Spleen (tissue), 7 donors: Measurements from ENCODE around the gene HPSE2.

Experiments used
- CTCF ChIP-seq, 11 experiments: fragments of 200-600 bp in 7 of 11; fragments of 450-650 bp in 4 of 11; sonication (generic) in 4 of 11; IDR thresholded peaks in 8 of 11; conservative IDR thresholded peaks in 3 of 11; 1 replicate in 7 of 11; 2 replicates in 4 of 11; pipeline versions ENCODE4 v1.4.0 to v1.8.0; 2016 to 2021; ENCODE audit warnings: antibody characterized with exemption in 11 of 11, inconsistent platforms in 4 of 11, mild to moderate bottlenecking in 1 of 11
- POLR2A ChIP-seq, 3 donors: fragments of 450-650 bp; IDR thresholded peaks; one replicate each; pipeline ENCODE4 v1.5.1; 2017; ENCODE audit warnings: antibody characterized with exemption in 3 of 3, mild to moderate bottlenecking in 1 of 3
- POLR2AphosphoS5 ChIP-seq, 3 donors: sonication (generic); formaldehyde crosslinking; IDR thresholded peaks; one replicate each; pipeline ENCODE4 v1.5.1; 2017; ENCODE audit warnings: antibody characterized with exemption in 3 of 3
- donor health status: DM: no; HTN: no; CAD: no; lungs with moderate emphysema.
- donor health status: DM: no; HTN: no; CAD: no.
- donor health status: DM: no; HTN: no; CAD: no.

GRCh38 chr10:98951269-98952000 lies 284.2 kb downstream of the HPSE2 start:
- TF ChIP-seq CTCF (IDR thresholded peaks at IDR 0.05 in 8 of 11, conservative IDR thresholded peaks at IDR 0.05 in 3 of 11) (no peak), POLR2AphosphoS5 (IDR thresholded peaks at IDR 0.05) (no peak), POLR2A (IDR thresholded peaks at IDR 0.05) (no peak)
